ENCODE results near the gene USP20.

The USP20 gene

DNA sequence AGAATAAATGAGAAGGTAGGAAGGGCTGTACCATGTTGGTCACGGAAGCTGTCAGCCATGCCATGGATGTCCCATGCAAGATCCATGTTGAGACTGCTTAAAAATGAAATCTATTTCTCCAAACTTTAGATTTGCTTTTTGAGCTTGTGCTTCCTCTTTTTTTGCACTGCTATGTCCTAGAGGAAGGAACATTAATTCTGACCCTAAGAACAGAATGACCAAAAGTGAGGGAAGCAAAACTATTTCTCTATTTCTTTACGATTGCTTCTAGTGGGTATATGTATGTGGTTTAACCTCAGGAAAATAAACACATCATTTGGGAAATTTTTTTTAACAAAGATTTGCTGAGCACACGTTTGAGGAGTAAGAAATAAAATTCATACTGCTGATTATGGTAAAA is 84.6 kb downstream of the USP20 start:
- TF ChIP-seq, protein P1, sequence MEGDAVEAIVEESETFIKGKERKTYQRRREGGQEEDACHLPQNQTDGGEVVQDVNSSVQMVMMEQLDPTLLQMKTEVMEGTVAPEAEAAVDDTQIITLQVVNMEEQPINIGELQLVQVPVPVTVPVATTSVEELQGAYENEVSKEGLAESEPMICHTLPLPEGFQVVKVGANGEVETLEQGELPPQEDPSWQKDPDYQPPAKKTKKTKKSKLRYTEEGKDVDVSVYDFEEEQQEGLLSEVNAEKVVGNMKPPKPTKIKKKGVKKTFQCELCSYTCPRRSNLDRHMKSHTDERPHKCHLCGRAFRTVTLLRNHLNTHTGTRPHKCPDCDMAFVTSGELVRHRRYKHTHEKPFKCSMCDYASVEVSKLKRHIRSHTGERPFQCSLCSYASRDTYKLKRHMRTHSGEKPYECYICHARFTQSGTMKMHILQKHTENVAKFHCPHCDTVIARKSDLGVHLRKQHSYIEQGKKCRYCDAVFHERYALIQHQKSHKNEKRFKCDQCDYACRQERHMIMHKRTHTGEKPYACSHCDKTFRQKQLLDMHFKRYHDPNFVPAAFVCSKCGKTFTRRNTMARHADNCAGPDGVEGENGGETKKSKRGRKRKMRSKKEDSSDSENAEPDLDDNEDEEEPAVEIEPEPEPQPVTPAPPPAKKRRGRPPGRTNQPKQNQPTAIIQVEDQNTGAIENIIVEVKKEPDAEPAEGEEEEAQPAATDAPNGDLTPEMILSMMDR (IDR thresholded peaks at IDR 0.05; ENCODE audit: insufficient read depth, low read length, missing control alignments): no peak
- ChIA-PET POLR2A (no interaction called here), CTCF (no interaction called here)
- H3K4me3 ChIP-seq (ENCODE audit: low read depth, low read length): no peak overlapping the region
- no peak for DNase-seq (ENCODE audit: low read depth, low spot score)

DNA sequence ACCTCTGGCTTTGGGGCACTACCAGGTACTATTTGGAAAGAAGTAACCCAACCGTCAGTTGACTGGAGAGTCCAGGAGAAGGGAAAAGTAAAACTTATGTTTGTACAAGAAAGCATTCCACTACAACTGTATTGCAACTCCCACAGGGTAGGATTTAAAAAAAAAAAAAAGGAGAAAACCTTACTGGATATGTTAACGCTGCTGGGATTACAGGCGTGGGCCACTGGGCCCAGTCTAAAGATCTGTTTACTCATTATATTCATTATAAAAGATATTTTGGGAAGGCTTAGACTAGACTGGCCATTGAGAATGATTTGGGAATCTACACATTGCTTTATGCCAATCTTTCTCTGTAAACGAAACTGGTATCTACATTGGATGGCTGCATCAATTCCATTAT is 86.6 kb downstream of the USP20 start:
- no peak for DNase-seq (ENCODE audit: low read depth, low spot score)
- ChIA-PET POLR2A (no interaction called here), CTCF (no interaction called here)
- TF ChIP-seq, protein P1 (IDR thresholded peaks at IDR 0.05; ENCODE audit: insufficient read depth, low read length, missing control alignments): no peak
- no peak overlapping the region for H3K4me3 ChIP-seq (ENCODE audit: low read depth, low read length)

DNA sequence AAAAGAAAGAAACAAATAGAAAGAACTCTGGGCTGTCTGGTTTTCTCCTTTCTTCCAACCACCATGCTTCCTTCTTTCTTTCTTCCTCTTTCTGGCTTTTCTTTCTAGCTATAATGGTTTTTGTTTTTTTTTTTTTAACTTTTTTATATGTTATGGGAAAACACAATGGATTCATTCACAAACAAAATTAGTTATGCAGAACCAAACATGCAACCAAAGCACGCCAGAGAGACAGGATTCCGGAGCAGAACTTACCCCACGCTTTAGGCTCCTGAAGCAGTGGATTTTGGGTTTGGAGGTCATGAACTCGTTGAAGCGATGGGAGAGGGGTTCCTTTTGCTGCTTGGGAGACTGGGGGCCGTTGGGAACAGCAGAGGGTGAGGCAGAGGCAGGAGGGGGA is 88.3 kb downstream of the USP20 start:
- POLR2A ChIA-PET: no interaction called here
- no peak overlapping the region for H3K4me3 ChIP-seq (ENCODE audit: low read depth, low read length)
- TF ChIP-seq, protein P1 (IDR thresholded peaks at IDR 0.05; ENCODE audit: insufficient read depth, low read length, missing control alignments): no peak
- no peak for DNase-seq (ENCODE audit: low read depth, low spot score)
- CTCF ChIA-PET: interaction anchor here (1.5 kb wide), 1 partner anchor 10 kb away, joined by 3 read pairs; no protein-coding TSS in a partner anchor

DNA sequence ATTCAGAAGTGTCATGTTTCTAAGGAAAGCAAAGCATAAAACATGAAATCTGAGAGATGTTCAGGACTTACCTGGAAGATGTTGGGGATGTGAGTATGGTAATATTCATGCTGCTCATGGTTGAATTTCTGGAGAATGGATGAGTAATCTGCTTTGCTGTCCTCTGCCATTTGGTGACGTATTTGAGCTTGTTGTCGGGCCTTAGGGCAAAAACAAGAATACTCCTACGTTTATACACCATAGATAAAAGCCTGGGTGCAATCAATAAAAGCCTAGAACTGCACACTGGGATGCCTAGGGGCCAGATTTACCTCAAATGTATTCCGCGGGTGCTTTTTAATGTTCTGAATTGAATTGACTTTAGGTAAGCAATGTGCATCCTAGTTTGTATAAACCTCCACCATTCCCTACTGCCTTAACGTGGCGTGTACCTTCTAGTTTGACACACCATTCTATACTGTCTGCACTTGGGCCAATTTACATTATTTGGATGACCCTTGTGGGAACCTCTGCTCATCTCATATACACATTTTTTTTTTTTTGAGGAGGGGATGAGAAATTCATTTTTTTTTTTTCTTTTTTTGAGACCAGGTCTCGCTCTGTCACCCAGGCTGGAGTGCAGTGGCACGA is 94.4 kb downstream of the USP20 start:
- TF ChIP-seq, protein P1 (IDR thresholded peaks at IDR 0.05; ENCODE audit: insufficient read depth, low read length, missing control alignments): no peak
- ChIA-PET CTCF (interaction anchor here (1.3 kb wide), 1 partner anchor 14 kb away, joined by 3 read pairs; no protein-coding TSS in a partner anchor), POLR2A (no interaction called here)
- no peak for DNase-seq (ENCODE audit: low read depth, low spot score)
- H3K4me3 ChIP-seq (ENCODE audit: low read depth, low read length): no peak overlapping the region

DNA sequence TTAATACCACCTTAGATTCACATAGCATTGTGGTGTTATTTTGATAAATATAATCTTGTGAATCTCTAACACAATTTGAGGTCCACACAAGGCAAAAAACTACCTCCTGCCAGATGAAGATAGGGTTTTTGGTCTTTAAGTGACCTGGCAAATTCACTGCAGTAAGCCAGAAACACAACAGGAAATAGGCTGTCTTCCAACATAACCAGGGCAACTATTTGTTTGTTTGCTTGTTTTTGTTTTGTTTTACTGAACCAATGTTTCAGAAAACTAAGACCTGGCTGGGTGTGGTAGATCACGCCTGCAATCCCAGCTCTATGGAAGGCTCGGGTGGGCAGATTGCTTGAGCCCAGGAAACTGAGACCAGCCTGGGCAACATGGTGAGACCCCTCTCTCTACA is 95.5 kb downstream of the USP20 start:
- no peak overlapping the region for H3K4me3 ChIP-seq (ENCODE audit: low read depth, low read length)
- CTCF ChIA-PET: interaction anchor here (1.3 kb wide), 1 partner anchor 15 kb away, joined by 3 read pairs; no protein-coding TSS in a partner anchor
- POLR2A ChIA-PET: no interaction called here
- TF ChIP-seq, protein P1 (IDR thresholded peaks at IDR 0.05; ENCODE audit: insufficient read depth, low read length, missing control alignments): no peak
- no peak for DNase-seq (ENCODE audit: low read depth, low spot score)
